ENCODE data around the gene CCDC192.

Gene CCDC192

GRCh38 chr5:127963233-127963632 lies 260.0 kb downstream of the CCDC192 start:
- no peak overlapping the region for H3K4ac ChIP-seq (ENCODE audit: low read depth in 1 of 2, low read length in 2 of 2)
- no peak overlapping the region for H3K27ac ChIP-seq (ENCODE audit: low read length, poor library complexity, severe bottlenecking)
- H3K9me3 ChIP-seq (ENCODE audit: control insufficient read depth, low read length), result no peaks in the 10 kb centered on the region
- no peak overlapping the region for H3K9ac ChIP-seq (ENCODE audit: low read length)
- peaks cover 2% of the 10 kb centered on the region for H3K4me1 ChIP-seq (ENCODE audit: control insufficient read depth, insufficient read depth, low read depth, low read length)
- no peak overlapping the region for H3K14ac ChIP-seq (ENCODE audit: low read length in 2 of 2)
- no peak overlapping the region for H4K91ac ChIP-seq (ENCODE audit: low read length)
- no peak overlapping the region for H3K23ac ChIP-seq (ENCODE audit: low read length in 2 of 2)
- no peak overlapping the region for H3K18ac ChIP-seq (ENCODE audit: low read depth in 1 of 2, low read length in 2 of 2)
- H2BK15ac ChIP-seq (ENCODE audit: low read depth, poor library complexity, severe bottlenecking), result no peak overlapping the region
- DNase-seq, result no peak
- no peak overlapping the region for H2AFZ ChIP-seq (ENCODE audit: low read depth, low read length)
- no peak overlapping the region for H2BK5ac ChIP-seq (ENCODE audit: low read depth, low read length, poor library complexity, severe bottlenecking)
- 90% methylated on average over 1 of the region's 1 CpG for WGBS
- H3K79me1 ChIP-seq (replicated peaks; ENCODE audit: low read length, poor library complexity, severe bottlenecking), result no peaks in the 10 kb centered on the region
- no peak overlapping the region for H3K4me3 ChIP-seq (ENCODE audit: insufficient read depth in 1 of 2, low read depth in 1 of 2, low read length in 2 of 2)
- peaks cover 7 to 9% of the 10 kb centered on the region in 2 experiments for H3K36me3 ChIP-seq (ENCODE audit: control insufficient read depth in 1 of 2, insufficient read depth in 2 of 2, low read depth in 1 of 2, low read length in 2 of 2)
- no peak overlapping the region for H2BK120ac ChIP-seq (ENCODE audit: low read depth, low read length)
- no peak overlapping the region for H2AK5ac ChIP-seq (ENCODE audit: low read length, severe bottlenecking)
- H3K4me2 ChIP-seq (ENCODE audit: low read length, poor library complexity, severe bottlenecking), result no peak overlapping the region
- H4K8ac ChIP-seq (ENCODE audit: low read length), result no peak overlapping the region
- no peaks in the 10 kb centered on the region for H3K27me3 ChIP-seq (ENCODE audit: control insufficient read depth in 1 of 2, insufficient read depth in 1 of 2, low read length in 2 of 2)
- no peak overlapping the region for H2BK12ac ChIP-seq (ENCODE audit: low read length in 2 of 2)

- H2AFZ ChIP-seq (ENCODE audit: low read depth, low read length), result no peak overlapping the region
- no peak overlapping the region for H2BK15ac ChIP-seq (ENCODE audit: low read depth, poor library complexity, severe bottlenecking)
- no peak overlapping the region for H2AK5ac ChIP-seq (ENCODE audit: low read length, severe bottlenecking)
- no peak overlapping the region for H3K14ac ChIP-seq (ENCODE audit: low read length in 2 of 2)
- no peak overlapping the region for H3K18ac ChIP-seq (ENCODE audit: low read depth in 1 of 2, low read length in 2 of 2)
- H2BK5ac ChIP-seq (ENCODE audit: low read depth, low read length, poor library complexity, severe bottlenecking), result no peak overlapping the region
- no peak overlapping the region for H2BK120ac ChIP-seq (ENCODE audit: low read depth, low read length)
- H3K4ac ChIP-seq (ENCODE audit: low read depth in 1 of 2, low read length in 2 of 2), result no peak overlapping the region
- peak; percentile 76 for DNase-seq
- H3K23ac ChIP-seq (ENCODE audit: low read length in 2 of 2), result no peak overlapping the region
- peaks cover 7 to 9% of the 10 kb centered on the region in 2 experiments for H3K36me3 ChIP-seq (ENCODE audit: control insufficient read depth in 1 of 2, insufficient read depth in 2 of 2, low read depth in 1 of 2, low read length in 2 of 2)
- H3K9me3 ChIP-seq (ENCODE audit: control insufficient read depth, low read length), result no peaks in the 10 kb centered on the region
- no peak overlapping the region for H2BK12ac ChIP-seq (ENCODE audit: low read length in 2 of 2)
- no peak overlapping the region for H4K91ac ChIP-seq (ENCODE audit: low read length)
- H3K79me1 ChIP-seq (replicated peaks; ENCODE audit: low read length, poor library complexity, severe bottlenecking), result no peaks in the 10 kb centered on the region
- no peak overlapping the region for H3K9ac ChIP-seq (ENCODE audit: low read length)
- H3K4me3 ChIP-seq (ENCODE audit: insufficient read depth in 1 of 2, low read depth in 1 of 2, low read length in 2 of 2), result no peak overlapping the region
- H3K4me2 ChIP-seq (ENCODE audit: low read length, poor library complexity, severe bottlenecking), result no peak overlapping the region
- H3K27ac ChIP-seq (ENCODE audit: low read length, poor library complexity, severe bottlenecking), result no peak overlapping the region
- no peaks in the 10 kb centered on the region for H3K27me3 ChIP-seq (ENCODE audit: control insufficient read depth in 1 of 2, insufficient read depth in 1 of 2, low read length in 2 of 2)
- H3K4me1 ChIP-seq (ENCODE audit: control insufficient read depth, insufficient read depth, low read depth, low read length), result peaks cover 2% of the 10 kb centered on the region
- H4K8ac ChIP-seq (ENCODE audit: low read length), result no peak overlapping the region
- 100% methylated on average over 2 of the region's 3 CpGs for WGBS
Measured at GRCh38 chr5:127963931-127964330, 260.7 kb downstream of the CCDC192 start.

GRCh38 chr5:127967323-127967982 lies 264.3 kb downstream of the CCDC192 start:
- Histone ChIP-seq H3K9me3 (ENCODE audit: control insufficient read depth, low read length) (no peaks in the 10 kb centered on the region), H2BK15ac (ENCODE audit: low read depth, poor library complexity, severe bottlenecking) (no peak overlapping the region), H2BK12ac (ENCODE audit: low read length in 2 of 2) (peak overlapping the region in 1 of 2 experiments; percentile 72), H3K27ac (ENCODE audit: low read length, poor library complexity, severe bottlenecking) (no peak overlapping the region), H3K4me1 (ENCODE audit: control insufficient read depth, insufficient read depth, low read depth, low read length) (no peaks in the 10 kb centered on the region), H4K8ac (ENCODE audit: low read length) (no peak overlapping the region), H3K9ac (ENCODE audit: low read length) (no peak overlapping the region), H3K27me3 (ENCODE audit: control insufficient read depth in 1 of 2, insufficient read depth in 1 of 2, low read length in 2 of 2) (no peaks in the 10 kb centered on the region), H3K4me3 (ENCODE audit: insufficient read depth in 1 of 2, low read depth in 1 of 2, low read length in 2 of 2) (no peak overlapping the region), H3K36me3 (ENCODE audit: control insufficient read depth in 1 of 2, insufficient read depth in 2 of 2, low read depth in 1 of 2, low read length in 2 of 2) (peaks cover 7 to 9% of the 10 kb centered on the region in 2 experiments), H3K4ac (ENCODE audit: low read depth in 1 of 2, low read length in 2 of 2) (no peak overlapping the region), H2BK120ac (ENCODE audit: low read depth, low read length) (no peak overlapping the region), H2BK5ac (ENCODE audit: low read depth, low read length, poor library complexity, severe bottlenecking) (no peak overlapping the region), H2AFZ (ENCODE audit: low read depth, low read length) (no peak overlapping the region), H4K91ac (ENCODE audit: low read length) (no peak overlapping the region), H3K18ac (ENCODE audit: low read depth in 1 of 2, low read length in 2 of 2) (no peak overlapping the region), H3K14ac (ENCODE audit: low read length in 2 of 2) (no peak overlapping the region), H3K79me1 (replicated peaks; ENCODE audit: low read length, poor library complexity, severe bottlenecking) (no peaks in the 10 kb centered on the region), H2AK5ac (ENCODE audit: low read length, severe bottlenecking) (no peak overlapping the region), H3K4me2 (ENCODE audit: low read length, poor library complexity, severe bottlenecking) (no peak overlapping the region), H3K23ac (ENCODE audit: low read length in 2 of 2) (no peak overlapping the region)
- 81% methylated on average over 2 of the region's 3 CpGs for WGBS
- no peak for DNase-seq

GRCh38 chr5:127967983-127968592 lies 264.9 kb downstream of the CCDC192 start:
- no peak overlapping the region for H2BK15ac ChIP-seq (ENCODE audit: low read depth, poor library complexity, severe bottlenecking)
- 95% methylated on average over 1 of the region's 1 CpG for WGBS

More at GRCh38 chr5:127967983-127968592, 264.9 kb downstream of the CCDC192 start:
- Histone ChIP-seq H2BK120ac (ENCODE audit: low read depth, low read length) (no peak overlapping the region), H3K27ac (ENCODE audit: low read length, poor library complexity, severe bottlenecking) (no peak overlapping the region), H3K9ac (ENCODE audit: low read length) (no peak overlapping the region), H4K91ac (ENCODE audit: low read length) (no peak overlapping the region), H4K8ac (ENCODE audit: low read length) (no peak overlapping the region), H3K18ac (ENCODE audit: low read depth in 1 of 2, low read length in 2 of 2) (no peak overlapping the region), H3K23ac (ENCODE audit: low read length in 2 of 2) (no peak overlapping the region), H3K36me3 (ENCODE audit: control insufficient read depth in 1 of 2, insufficient read depth in 2 of 2, low read depth in 1 of 2, low read length in 2 of 2) (peaks cover 7 to 9% of the 10 kb centered on the region in 2 experiments), H3K4me3 (ENCODE audit: insufficient read depth in 1 of 2, low read depth in 1 of 2, low read length in 2 of 2) (no peak overlapping the region), H3K4me1 (ENCODE audit: control insufficient read depth, insufficient read depth, low read depth, low read length) (no peaks in the 10 kb centered on the region), H3K79me1 (replicated peaks; ENCODE audit: low read length, poor library complexity, severe bottlenecking) (no peaks in the 10 kb centered on the region), H2AFZ (ENCODE audit: low read depth, low read length) (no peak overlapping the region), H3K4me2 (ENCODE audit: low read length, poor library complexity, severe bottlenecking) (no peak overlapping the region), H2AK5ac (ENCODE audit: low read length, severe bottlenecking) (no peak overlapping the region), H3K4ac (ENCODE audit: low read depth in 1 of 2, low read length in 2 of 2) (no peak overlapping the region), H3K27me3 (ENCODE audit: control insufficient read depth in 1 of 2, insufficient read depth in 1 of 2, low read length in 2 of 2) (no peaks in the 10 kb centered on the region), H3K14ac (ENCODE audit: low read length in 2 of 2) (no peak overlapping the region), H2BK12ac (ENCODE audit: low read length in 2 of 2) (no peak overlapping the region), H2BK5ac (ENCODE audit: low read depth, low read length, poor library complexity, severe bottlenecking) (no peak overlapping the region), H3K9me3 (ENCODE audit: control insufficient read depth, low read length) (no peaks in the 10 kb centered on the region)
- DNase-seq, result no peak

Data from mesenchymal stem cell (in vitro differentiated cells and primary cell).